ENCODE results near the gene PCDHB3.
"Not testable (repeated sequence)": the region's sequence is repeated elsewhere in the genome, so short reads cannot be mapped to it uniquely, and the experiment has no call there.

DNA sequence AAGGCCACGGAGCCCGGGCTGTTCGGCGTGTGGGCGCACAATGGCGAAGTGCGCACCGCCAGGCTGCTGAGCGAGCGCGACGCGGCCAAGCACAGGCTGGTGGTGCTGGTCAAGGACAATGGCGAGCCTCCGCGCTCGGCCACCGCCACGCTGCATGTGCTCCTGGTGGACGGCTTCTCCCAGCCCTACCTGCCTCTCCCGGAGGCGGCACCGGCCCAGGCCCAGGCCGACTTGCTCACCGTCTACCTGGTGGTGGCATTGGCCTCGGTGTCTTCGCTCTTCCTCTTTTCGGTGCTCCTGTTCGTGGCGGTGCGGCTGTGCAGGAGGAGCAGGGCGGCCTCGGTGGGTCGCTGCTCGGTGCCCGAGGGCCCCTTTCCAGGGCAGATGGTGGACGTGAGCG is 2.2 kb downstream of the PCDHB3 start:
- TF ChIP-seq CTCF (IDR thresholded peaks at IDR 0.05; ENCODE audit: extremely low read depth in 1 of 2, insufficient read depth in 1 of 2, low read depth in 1 of 2, low read length in 2 of 2); POLR2AphosphoS5 (IDR thresholded peaks at IDR 0.05; ENCODE audit: insufficient read depth, low read depth, low read length); POLR2A (IDR thresholded peaks at IDR 0.05; ENCODE audit: low read depth, low read length); MYC (IDR thresholded peaks at IDR 0.05; ENCODE audit: low read depth, low read length); EZH2 (IDR thresholded peaks at IDR 0.05; ENCODE audit: borderline replicate concordance, low read depth, low read length, severe bottlenecking): not testable (repeated sequence)

All from endothelial cell of umbilical vein (primary cell).